ENCODE measurements around the gene ECT2L.

GRCh38 chr6:138832182-138832581 is 36.3 kb downstream of the ECT2L start:
- TF ChIP-seq POLR2A (IDR thresholded peaks at IDR 0.05) (no peak), CTCF (IDR thresholded peaks at IDR 0.05) (no peak), EP300 (IDR thresholded peaks at IDR 0.05) (no peak)

Data from ovary (tissue), 3 donors.